Stimulated activated CD4-positive, alpha-beta T cell treated with anti-CD3 and anti-CD28 coated beads, Interleukin-12 subunit alpha, Interleukin-12 subunit beta, amount 100 ng/mL, for 4 hours (primary cell): ENCODE results near the gene RTN3.
A peak's percentile ranks its signal among the peaks of the same experiment; 100 is the strongest.
"Not testable (repeated sequence)": the region's sequence is repeated elsewhere in the genome, so short reads cannot be mapped to it uniquely, and the experiment has no call there.

Experiments used
- DNase-seq: peaks from one replicate; pipeline ENCODE4 v3.0.0-alpha.2; 2020

The RTN3 gene

DNA sequence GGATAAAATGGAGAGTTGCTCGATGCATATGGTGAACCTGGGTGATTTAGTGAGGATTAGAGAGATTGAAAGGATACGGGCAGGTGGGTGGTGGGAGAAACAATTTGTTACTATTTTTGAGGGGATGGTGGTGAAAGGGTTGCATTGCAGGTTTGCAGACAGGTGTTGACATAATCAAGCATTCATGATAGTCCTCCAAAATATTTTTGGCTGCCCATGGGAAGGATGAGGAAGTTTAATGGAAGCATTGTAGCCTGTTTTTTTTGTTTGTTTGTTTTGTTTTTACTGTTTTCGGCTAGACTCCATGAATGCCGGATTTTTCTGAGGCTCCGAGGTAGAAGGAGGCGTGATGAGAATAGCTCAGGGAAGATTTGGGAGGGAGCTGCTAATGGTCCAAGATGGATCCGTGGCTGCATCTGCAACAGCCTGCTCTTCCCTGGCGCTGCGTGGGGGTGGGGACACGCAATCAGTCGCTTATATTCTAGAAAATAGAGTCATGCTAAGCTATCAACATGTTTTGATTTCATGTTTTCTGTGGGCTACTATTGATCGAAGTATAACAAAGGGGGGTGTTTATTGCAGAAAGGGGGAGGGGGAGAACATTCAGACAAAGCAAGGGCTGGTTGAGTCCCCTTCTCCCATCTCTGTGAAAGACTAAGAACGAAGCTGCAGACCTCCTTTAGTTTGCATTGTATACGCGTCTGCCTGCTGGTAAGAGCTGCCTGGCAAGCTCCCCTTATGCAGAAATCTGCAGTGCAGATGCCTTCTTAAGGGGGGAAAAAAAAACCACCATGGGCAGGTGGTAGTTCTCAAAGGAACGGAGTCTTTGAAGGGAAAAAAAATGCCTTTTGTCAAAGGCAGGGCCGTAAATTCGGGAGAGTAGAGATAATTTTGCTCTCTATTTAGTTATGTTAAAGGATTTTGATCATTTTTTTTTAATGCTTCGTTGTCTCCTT, 1.0 kb downstream of the RTN3 start:
- DNase-seq = peak; percentile 14

DNA sequence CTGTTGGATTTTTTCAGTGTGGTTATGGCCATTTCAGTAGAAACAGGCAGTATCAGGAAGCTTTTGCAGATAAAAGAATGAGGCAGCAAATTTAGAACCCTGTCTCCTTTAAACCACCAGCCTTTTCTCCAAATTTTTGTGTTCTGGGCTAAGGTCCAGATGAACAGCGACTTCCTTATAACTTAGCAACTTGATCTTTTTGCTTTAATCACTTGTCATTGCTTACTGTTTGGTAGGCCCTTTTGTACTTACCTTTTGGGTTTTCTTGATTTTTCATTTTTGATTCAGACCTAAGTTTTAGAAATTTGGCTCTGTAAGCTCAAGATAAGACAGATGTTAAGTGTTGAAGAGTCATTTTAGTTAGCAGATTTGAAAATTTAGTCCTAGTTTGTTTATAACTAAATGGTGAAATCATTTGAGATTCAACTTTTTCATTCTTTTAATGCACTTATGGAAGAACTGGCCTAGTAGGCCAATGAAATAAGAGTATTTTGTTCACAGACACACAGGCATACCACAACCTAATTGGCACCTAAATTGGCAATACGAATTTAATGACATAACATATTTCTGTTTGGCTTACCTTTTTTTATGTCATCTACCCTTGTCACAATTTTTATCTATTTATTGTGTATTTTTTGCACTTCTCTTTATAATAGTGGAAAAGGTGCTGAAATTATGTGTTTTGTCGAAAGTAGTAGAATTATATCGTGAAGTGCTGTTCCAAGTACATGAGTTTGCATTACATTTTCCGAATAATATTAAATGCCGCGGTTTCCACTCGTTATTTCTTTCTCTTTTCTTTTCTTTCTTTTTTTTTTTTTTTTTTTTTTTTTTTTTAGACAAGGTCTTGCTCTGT, 2.1 kb downstream of the RTN3 start:
- no peak for DNase-seq

DNA sequence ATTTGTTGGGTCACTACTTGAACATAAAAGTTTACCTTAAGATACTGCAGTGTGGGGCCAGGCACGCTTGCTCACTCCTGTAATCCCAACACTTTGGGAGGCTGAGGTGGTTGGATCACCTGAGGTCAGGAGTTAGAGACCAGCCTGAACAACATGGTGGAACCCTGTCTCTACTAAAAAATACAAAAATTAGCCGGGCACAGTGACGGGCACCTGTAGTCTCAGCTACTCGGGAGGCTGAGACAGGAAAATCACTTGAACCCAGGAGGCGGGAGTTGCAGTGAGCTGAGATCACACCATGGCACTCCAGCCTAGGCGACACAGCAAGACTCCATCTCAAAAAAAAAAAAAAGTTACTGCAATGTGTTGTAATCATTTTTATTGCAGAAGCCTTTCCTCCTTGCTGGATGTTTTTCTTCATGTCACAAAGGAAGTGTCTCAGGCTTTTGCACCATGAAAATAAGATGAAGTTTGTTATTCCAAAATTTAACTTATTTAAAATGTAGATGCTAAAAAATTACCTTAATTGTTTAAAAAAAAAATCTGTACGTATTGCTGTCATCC, 3.9 kb downstream of the RTN3 start:
- DNase-seq = not testable (repeated sequence)

DNA sequence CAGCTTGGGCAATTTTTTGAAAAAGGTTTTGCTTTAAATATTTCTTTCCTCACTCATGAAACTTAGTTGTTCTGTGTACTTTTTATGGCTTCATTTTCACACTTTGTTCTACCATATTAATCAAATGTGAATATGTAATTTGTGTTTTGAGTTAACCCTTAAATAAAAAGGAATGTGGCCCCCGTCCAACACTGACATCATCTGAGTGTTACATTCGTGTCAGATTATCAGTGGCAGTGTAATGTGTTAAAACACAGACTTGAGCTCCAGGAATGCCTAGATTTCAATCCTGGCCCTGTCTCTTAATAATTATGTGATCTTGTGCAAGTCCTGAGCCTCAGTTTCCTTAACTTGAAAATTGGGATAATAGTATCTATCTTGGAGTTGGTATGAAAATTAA, 5.6 kb downstream of the RTN3 start:
- no peak for DNase-seq

DNA sequence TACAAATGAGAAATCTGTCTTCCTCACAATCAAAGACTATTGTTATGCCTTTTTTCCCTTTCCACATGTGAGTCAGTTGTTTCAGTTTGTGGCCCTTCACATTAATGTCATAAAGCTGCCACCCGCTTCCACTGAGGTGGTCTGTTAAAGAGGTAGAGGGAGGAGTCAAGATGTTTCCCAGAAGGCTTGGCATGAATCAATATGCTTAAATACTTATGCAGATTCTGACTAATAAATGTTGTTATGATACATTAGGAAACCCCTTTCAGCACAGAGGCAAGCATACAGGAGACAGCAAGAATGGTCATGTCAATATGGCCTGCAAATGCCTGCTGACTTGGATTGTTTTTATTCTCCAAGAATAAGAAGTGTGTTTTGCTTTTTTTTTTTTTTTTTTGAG, 6.5 kb downstream of the RTN3 start:
- DNase-seq = no peak

DNA sequence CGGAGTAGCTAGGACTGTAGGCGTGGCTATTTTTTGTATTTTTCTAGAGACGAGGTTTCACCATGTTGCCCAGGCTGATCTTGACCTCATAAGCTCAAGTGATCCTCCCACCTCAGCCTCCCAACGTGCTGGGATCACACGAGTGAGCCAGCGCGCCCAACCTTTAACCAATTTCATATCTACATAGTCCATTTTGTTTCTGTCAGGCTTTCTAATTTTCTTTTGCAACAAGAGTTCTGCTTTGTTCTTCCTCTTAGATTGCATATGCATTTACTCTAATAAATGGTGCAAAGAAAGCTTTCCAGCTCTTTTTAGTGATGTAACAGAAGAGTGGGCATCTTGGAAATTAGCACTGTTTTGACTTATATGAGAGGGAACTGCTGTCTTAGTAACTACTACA, 13.3 kb downstream of the RTN3 start:
- no peak for DNase-seq

DNA sequence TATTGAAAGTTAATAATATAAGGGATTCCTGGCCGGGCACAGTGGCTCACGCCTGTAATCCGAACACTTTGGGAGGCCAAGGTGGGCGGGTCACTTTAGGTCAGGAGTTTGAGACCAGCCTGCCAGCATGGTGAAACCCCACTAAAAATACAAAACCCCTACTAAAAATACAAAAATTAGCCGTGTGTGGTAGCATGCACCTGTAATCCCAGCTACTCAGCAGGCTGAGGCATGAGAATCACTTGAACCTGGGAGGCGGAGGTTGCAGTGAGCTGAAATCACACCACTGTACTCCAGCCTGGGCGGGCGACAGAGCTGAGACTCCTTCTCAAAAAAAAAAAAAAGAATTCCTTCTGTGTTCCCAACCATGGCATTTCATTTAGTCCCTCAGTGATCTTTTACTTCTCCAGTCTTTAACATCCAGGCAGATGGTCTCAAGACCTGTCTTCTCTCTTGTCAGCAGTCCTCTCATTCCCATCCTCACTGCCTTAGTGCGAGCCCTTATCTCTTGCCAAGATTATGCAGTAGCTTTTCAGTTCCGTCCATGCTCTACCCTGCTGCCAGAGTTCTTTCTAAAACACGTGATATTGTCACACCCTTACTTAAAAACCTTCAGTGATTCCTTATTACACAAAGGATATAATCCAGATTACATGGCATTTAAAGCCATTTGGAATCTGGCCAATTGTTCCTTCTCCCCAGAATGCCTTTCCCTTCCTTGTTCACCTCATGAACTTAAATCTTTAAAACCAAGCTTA, 17.9 kb downstream of the RTN3 start:
- DNase-seq = no peak

DNA sequence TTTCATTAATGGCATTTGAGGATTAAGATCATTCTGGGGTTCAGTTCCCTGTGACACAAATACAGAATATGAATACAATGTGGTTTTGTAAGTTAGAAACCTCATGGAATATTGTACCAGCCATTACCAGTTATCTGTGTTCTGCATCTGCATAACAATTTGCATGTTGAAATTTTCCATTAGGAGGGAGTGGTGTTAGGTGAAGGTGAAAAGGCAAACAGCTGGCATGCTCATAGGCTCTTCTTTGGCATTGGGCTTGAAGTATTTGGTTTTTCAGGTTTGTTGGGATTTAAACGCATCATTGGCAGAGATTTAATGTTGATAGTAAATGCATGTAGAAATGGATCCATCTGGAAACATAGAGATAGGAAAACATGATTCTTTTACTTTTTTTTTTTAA, 18.6 kb downstream of the RTN3 start:
- DNase-seq = no peak

DNA sequence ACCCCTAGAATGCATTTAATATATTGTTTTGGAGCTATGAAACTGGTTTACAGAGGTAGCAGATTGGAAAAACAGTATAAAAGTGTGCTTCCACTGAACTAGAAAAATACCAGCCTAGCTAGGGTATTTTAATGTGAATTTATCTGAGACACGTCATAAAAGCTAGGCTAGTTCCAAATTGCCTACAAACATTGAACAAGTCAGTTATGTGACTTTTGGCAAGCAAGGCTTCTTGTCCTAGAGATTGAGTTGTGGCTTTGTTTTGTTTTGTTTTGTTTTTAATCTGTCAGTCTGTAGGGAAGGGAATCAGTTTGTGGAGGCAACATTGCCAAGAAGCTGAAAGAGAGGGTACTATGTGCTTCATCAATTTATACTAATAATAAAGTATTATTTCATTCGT, 24.2 kb downstream of the RTN3 start:
- DNase-seq = no peak

DNA sequence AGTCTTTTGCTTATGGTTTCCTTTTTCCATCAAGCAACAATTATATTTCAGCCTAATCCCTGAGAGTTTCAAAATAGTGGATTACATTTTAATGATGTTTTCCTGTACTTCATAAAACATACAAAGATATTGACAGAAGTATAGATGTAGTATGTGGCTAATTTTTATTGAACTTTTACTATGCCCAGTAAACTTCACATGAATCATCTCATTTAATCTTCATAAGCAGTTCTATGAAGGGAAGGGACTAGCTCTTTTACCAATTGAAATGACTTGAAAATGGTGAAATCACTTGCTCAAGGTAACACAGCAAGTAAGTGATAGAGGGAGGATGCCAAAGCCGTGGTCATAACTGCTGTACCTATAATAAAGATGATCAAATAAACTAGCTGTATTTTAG, 27.5 kb downstream of the RTN3 start:
- no peak for DNase-seq

DNA sequence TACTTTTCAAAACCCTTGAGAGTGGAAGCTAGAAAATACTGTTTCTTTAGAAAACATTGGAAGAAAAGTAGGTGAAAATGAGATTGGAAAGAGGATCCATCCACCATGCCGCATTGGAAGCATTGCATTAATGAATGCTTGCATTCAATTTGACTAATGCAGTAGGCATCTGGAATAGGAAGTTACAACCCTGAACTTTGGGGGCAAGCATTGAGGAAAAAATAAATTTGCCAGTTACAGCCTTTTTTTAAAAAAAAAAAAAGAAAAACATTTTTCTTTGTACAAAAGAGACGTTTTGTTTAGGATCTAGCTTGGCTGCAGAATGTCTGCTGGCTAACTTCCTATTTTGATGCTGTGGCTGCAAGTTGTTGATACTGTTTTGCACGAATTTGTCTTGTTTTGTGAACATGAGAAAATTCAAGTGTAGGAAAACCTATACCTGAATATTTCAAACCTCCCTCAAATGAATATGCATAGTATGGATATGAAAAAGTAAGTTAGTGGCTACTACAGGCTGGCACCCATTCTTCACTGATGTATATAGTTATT, 28.1 kb downstream of the RTN3 start:
- no peak for DNase-seq

DNA sequence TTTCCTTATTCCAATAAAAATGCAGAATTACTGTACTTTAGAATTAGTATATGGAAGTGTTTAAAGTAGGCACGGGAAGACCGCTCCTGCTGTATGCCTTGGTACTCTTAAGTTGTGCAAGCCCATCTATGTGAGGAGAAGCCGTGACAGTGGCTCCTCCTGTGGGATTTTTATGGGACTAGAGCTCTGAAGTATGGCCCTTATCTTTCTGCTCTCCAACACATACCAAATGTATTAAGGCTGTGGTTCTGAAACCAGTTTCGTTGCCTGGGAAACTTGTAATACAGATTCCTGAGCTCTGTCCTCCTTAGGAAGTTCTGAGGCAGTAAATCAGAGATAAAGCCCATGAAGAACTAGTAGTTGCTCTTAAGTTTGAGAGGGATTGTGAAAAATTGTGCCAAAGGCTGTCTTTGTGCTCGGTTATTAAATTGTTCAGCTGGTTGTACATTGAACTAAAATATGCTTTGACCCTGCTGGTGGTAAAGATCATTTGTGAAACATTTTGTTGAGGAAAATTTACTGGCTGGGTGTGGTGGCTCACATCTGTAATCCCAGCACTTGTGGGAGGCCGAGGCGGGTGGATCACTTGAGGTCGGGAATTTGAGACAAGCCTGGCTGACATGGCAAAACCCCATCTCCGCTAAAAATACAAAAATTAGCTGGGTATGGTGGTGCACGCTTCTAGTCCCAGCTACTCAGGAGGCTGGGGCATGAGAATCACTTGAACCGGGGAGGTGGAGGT, 29.3 kb downstream of the RTN3 start:
- no peak for DNase-seq

DNA sequence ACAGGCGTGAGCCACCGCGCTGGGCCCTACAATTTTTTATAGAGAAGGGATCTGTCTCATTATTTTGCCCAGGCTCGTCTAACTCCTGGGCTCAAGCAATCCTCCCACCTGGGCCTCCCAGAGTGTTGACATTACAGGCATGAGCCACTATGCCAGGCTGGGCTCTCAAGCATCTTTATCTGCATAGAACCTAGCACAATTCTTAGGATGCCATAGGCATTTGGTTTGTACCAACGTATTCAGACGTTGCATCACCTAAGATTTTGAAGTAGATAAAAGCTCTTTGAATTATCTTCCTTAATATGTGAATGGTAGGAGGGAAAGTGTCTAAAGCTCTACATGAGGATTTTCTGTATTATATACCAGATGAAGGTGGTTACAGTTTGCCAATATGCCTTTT, 30.5 kb downstream of the RTN3 start:
- DNase-seq = no peak

DNA sequence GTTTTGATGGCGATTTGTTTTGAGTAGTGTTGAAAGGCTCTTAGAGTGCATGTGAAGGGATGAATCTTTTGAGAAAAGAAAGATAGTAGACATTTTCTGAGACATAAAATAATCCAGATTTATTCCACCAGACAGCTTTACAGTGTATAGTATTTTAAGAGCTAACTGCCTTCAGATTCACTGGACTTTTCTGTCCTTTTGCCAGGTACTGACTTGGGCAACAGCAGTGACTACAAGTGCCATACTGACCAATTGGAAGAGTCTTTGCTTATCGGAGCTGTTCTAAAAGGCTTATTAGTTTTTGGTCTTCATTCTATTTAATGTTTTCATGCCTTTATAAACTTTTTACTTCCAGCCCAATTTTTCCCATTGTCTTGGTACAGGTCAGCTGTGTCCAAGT, 32.5 kb downstream of the RTN3 start:
- DNase-seq = no peak

DNA sequence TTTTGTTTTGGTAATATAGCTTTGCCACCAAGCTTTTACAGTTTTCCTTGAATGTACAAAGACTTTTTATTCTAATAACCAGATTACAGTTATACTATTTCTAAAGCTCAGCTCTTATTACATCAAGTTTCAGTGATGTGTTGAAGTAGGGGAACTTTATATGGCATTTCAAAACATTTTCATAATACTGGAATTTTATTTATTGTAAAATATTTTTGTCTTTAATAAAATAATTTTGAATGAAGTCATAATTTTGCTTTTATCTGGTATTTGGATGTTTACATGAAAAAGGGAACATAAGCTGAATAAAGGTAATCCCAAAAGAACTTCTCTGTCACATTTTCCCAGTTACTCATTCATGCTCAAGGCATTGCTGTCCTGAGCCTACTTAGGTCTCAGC, 34.7 kb downstream of the RTN3 start:
- DNase-seq = no peak

DNA sequence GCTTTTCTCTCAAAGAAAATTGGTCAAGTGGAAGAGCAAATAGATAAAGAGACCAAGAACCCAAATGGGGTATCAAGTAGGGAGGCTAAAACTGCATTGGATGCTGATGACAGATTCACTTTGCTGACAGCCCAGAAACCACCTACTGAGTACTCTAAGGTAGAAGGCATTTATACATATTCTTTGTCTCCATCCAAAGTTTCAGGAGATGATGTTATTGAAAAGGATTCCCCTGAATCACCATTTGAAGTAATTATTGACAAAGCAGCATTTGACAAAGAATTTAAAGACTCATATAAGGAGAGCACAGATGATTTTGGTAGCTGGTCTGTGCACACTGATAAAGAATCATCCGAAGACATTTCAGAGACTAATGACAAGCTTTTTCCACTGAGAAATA, 37.7 kb downstream of the RTN3 start:
- DNase-seq = no peak

DNA sequence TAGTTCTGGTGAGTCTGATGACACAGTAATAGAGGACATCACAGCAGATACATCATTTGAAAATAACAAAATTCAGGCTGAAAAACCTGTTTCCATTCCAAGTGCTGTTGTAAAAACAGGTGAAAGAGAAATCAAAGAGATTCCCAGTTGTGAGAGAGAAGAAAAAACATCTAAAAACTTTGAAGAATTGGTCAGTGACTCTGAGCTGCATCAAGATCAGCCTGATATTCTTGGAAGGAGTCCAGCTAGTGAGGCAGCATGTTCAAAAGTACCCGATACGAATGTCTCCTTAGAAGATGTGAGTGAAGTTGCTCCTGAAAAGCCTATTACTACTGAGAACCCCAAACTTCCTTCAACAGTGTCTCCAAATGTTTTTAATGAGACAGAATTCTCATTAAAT, 38.7 kb downstream of the RTN3 start:
- no peak for DNase-seq

DNA sequence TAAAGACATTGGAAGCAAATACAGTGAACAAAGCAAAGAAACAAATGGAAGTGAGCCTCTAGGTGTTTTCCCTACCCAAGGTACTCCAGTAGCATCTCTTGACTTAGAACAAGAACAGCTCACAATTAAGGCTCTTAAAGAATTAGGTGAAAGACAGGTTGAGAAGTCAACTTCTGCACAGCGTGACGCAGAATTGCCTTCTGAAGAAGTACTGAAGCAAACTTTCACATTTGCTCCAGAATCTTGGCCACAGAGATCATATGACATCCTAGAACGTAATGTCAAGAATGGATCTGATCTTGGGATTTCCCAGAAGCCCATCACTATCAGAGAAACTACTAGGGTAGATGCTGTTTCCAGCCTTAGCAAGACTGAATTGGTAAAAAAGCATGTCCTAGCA, 39.3 kb downstream of the RTN3 start:
- DNase-seq = no peak

DNA sequence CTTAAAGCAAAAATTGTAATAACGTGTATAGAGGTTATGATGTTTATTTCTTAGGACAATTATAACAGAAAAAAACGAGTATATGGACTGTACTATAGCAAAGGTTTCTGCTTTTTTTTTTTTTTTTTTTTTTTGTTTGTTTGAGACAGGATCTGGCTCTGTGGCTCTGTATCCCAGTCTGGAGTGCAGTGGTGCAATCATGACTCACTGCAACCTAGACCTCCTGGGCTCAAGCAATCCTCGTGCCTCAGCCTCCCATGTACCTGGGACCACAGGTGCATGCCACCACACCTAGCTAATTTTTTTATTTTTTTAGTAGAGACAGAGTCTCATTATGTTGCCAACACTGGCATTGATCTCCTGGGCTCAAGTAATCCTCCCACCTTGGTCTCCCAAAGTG, 48.0 kb downstream of the RTN3 start:
- DNase-seq = no peak

DNA sequence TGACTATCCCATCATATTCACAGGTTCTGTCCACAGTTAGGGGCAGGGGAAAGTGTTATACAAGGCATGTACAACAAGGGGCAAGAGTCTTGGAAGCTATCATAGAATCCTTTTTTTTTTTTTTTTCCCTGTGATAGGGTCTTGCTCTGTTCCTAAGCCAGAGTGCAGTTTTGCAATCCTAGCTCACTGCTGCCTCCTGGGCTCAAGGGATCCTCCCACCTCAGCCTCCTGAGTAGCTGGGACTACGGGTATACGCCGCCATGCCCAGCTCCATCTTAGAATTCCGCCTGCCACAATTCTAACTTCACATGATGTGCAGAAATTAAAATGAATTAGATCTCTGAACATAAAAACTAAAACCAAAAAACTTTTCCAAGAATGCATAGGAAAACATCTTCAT, 55.6 kb downstream of the RTN3 start:
- no peak for DNase-seq

DNA sequence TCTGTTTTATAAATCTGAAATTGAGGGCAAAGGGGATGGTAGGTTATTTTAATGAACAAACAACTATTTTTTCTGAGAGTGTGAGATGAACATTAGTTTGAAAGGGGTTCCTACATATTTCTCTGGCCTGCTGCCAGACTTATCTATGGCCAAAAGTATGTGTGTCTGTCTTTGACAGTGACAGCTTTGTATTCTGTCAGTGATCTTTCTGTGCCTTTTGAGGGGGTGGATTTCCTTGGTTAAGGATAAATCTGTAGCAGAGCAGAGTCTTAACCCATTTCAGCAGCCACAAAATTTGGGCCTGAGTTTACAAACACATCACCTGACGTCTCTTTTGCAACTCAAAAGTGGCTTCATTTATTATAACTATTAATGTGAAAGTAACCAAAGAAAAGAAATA, 56.4 kb downstream of the RTN3 start:
- no peak for DNase-seq
